ENCODE results near the gene TRIM34. TPM values are rescaled to one million over a fixed set of nuclear protein-coding genes. Genes with fewer than 3 reads are reported as not detected.
A peak's percentile ranks its signal among the peaks of the same experiment; 100 is the strongest.
"Not testable (repeated sequence)": the region's sequence is repeated elsewhere in the genome, so short reads cannot be mapped to it uniquely, and the experiment has no call there.

Gene TRIM34
- total and polyA plus RNA-seq, 3 donors from 2014 or later, result 6.5 to 7.6 (median 6.5) TPM

- Histone ChIP-seq H3K27me3 (no peaks in the 10 kb centered on the region), H3K4me1 (peaks cover 8% of the 10 kb centered on the region), H3K36me3 (ENCODE audit: low read depth, missing control alignments) (no peaks in the 10 kb centered on the region), H3K27ac (peak within 1 kb of the TSS; percentile 47 to 58), H3K4me3 (peak within 1 kb of the TSS; percentile 29 to 60), H3K9me3 (no peaks in the 10 kb centered on the region)
- intact Hi-C loops (cut with DNase I; ENCODE audit: low total_unique reads), result no loop called here
- peak; percentile 66 for DNase-seq
- TF ChIP-seq CTCF (IDR thresholded peaks at IDR 0.05) (no peak), POLR2A (IDR thresholded peaks at IDR 0.05) (no peak)
- whole genome bisulfite sequencing, 2 donors, result 5 to 9% methylated on average over 17 to 20 of the region's 20 CpGs
These were observed 28.1 kb upstream of the TRIM34 start, which contains the start of gene TRIM6 for GRCh38 chr11:5596607-5597201. TSS of gene TRIM6 (plus strand) at chr11:5596637. CDS start at chr11:5596898, 261 bp downstream.

- H3K4me3 ChIP-seq, result no peak overlapping the region
- no peaks in the 10 kb centered on the region for H3K36me3 ChIP-seq (ENCODE audit: low read depth, missing control alignments)
- DNase-seq, result no peak
- intact Hi-C loops (cut with DNase I; ENCODE audit: low total_unique reads), result no loop called here
- H3K4me1 ChIP-seq, result peaks cover 8% of the 10 kb centered on the region
- H3K9me3 ChIP-seq, result no peaks in the 10 kb centered on the region
- 17 to 42% methylated on average over 3 of the region's 3 CpGs for WGBS, 2 donors
- no peaks in the 10 kb centered on the region for H3K27me3 ChIP-seq
- TF ChIP-seq POLR2A (IDR thresholded peaks at IDR 0.05) (no peak), CTCF (IDR thresholded peaks at IDR 0.05) (no peak)
- no peak overlapping the region for H3K27ac ChIP-seq
These were observed 26.8 kb upstream of the TRIM34 start for GRCh38 chr11:5597953-5598352.

GRCh38 chr11:5600374-5600851 lies 24.4 kb upstream of the TRIM34 start:
- H3K4me3 ChIP-seq, result no peak overlapping the region
- no peaks in the 10 kb centered on the region for H3K36me3 ChIP-seq (ENCODE audit: low read depth, missing control alignments)
- WGBS, 2 donors, result 47 to 57% methylated on average over 9 of the region's 9 CpGs
- TF ChIP-seq CTCF (IDR thresholded peaks at IDR 0.05) (peak; percentile 45 to 55 (median 55)), POLR2A (IDR thresholded peaks at IDR 0.05) (no peak)
- no peaks in the 10 kb centered on the region for H3K27me3 ChIP-seq
- H3K4me1 ChIP-seq, result peaks cover 8% of the 10 kb centered on the region
- peak overlapping the region in 1 of 2 donors; percentile 56 for H3K27ac ChIP-seq
- peak; percentile 86 for DNase-seq
- intact Hi-C loops (cut with DNase I; ENCODE audit: low total_unique reads), result no loop called here
- H3K9me3 ChIP-seq, result no peaks in the 10 kb centered on the region

- intact Hi-C loops (cut with DNase I; ENCODE audit: low total_unique reads); DNase-seq; H3K4me3 ChIP-seq; H3K36me3 ChIP-seq (ENCODE audit: low read depth, missing control alignments); H3K4me1 ChIP-seq; H3K27me3 ChIP-seq; H3K27ac ChIP-seq; H3K9me3 ChIP-seq: not testable (repeated sequence)
- WGBS, 2 donors, result 84 to 93% methylated on average over 4 of the region's 4 CpGs
These were observed 22.0 kb upstream of the TRIM34 start for GRCh38 chr11:5602791-5603190.

- H3K4me1 ChIP-seq, result no peaks in the 10 kb centered on the region
- no peak overlapping the region for H3K27ac ChIP-seq
- no peak for DNase-seq
- H3K36me3 ChIP-seq (ENCODE audit: low read depth, missing control alignments), result no peaks in the 10 kb centered on the region
- WGBS, 2 donors, result 90 to 91% methylated on average over 8 of the region's 8 CpGs
- no peaks in the 10 kb centered on the region for H3K9me3 ChIP-seq
- TF ChIP-seq CTCF (IDR thresholded peaks at IDR 0.05) (no peak), POLR2A (IDR thresholded peaks at IDR 0.05) (no peak)
- no peak overlapping the region for H3K4me3 ChIP-seq
- no peaks in the 10 kb centered on the region for H3K27me3 ChIP-seq
- intact Hi-C loops (cut with DNase I; ENCODE audit: low total_unique reads), result no loop called here
These were observed 21.5 kb upstream of the TRIM34 start for GRCh38 chr11:5603326-5603725.

Data from testis (tissue), 3 donors.